Heart left ventricle (tissue), 16 donors: Measurements from ENCODE around the gene REPIN1. TPM values are rescaled to one million over a fixed set of nuclear protein-coding genes. Genes with fewer than 3 reads are reported as not detected.

Source experiments
- ATAC-seq, 4 donors: fragments of 200-7000 bp; cut with Tn5 transposase; one replicate each; pipeline ENCODE4 v1.9.1; 2020 to 2022; ENCODE audit warnings: moderate library complexity in 4 of 4, mild to moderate bottlenecking in 3 of 4, moderate number of reproducible peaks in 1 of 4
- DNase-seq, 5 donors: peaks; one replicate each; pipeline ENCODE4 v3.0.0-alpha.2; 2020
- H3K27ac ChIP-seq, 12 donors: fragments of 200-600 bp; sonication (generic) in 4 of 12; one replicate each; pipeline versions ENCODE4 v1.5.0 to v1.8.0; 2016 to 2022; ENCODE audit warnings: mild to moderate bottlenecking in 2 of 12
- H3K27me3 ChIP-seq, 9 donors: fragments of 200-600 bp; sonication (generic) in 2 of 9; one replicate each; pipeline versions ENCODE4 v1.5.1 to v1.8.0; 2016 to 2022; ENCODE audit warnings: mild to moderate bottlenecking in 3 of 9
- H3K36me3 ChIP-seq, 9 donors: fragments of 200-600 bp; sonication (generic) in 2 of 9; one replicate each; pipeline versions ENCODE4 v1.5.0 to v1.8.0; 2018 to 2022; ENCODE audit warnings: mild to moderate bottlenecking in 2 of 9
- H3K4me1 ChIP-seq, 12 donors: fragments of 200-600 bp; sonication (generic) in 4 of 12; one replicate each; pipeline versions ENCODE4 v1.5.0 to v1.8.0; 2016 to 2022; ENCODE audit warnings: mild to moderate bottlenecking in 3 of 12
- H3K4me3 ChIP-seq, 12 donors: fragments of 200-600 bp; sonication (generic) in 4 of 12; one replicate each; pipeline versions ENCODE4 v1.5.0 to v1.8.0; 2017 to 2022; ENCODE audit warnings: mild to moderate bottlenecking in 9 of 12, moderate library complexity in 4 of 12
- H3K9me3 ChIP-seq, 12 donors: fragments of 200-600 bp; sonication (generic) in 4 of 12; one replicate each; pipeline versions ENCODE4 v1.5.0 to v1.8.0; 2016 to 2022; ENCODE audit warnings: mild to moderate bottlenecking in 1 of 12
- POLR2A ChIP-seq, 2 donors: fragments of 450-650 bp; IDR thresholded peaks; one replicate each; pipeline ENCODE4 v1.6.1; 2017; ENCODE audit warnings: antibody characterized with exemption in 2 of 2, mild to moderate bottlenecking in 2 of 2, moderate library complexity in 2 of 2
- WGBS, 4 donors: extraction: QIAGEN DNeasy Blood & Tissue Kit in 2 of 4; methylation state at CpG; one replicate each; pipeline versions ENCODE4 v1.1.5 to v1.1.7; 2013 to 2018; 5-methylcytosine and 5-hydroxymethylcytosine counted together
- intact Hi-C, 10 donors: fragments of 100-400 bp; cut with DNase I; formaldehyde crosslinking; loops; one replicate each; pipeline versions ENCODE4 v1.11.1 to v1.14.2; 2022
- polyA plus RNA-seq, 2 donors: library from polyadenylated mRNA; stranded (reverse); fragments of 200-250 nt; gene quantifications; one replicate each; pipeline ENCODE4 v1.2.3, GENCODE V29; 2013
- total RNA-seq, 9 donors: library from RNA; depleted of rRNA in 2 of 9; stranded (reverse); fragments of >200 nt in 2 of 9; fragmentation: NEBNext Ultra II Directional in 3 of 9; extraction: Animal tissue kit (Norgen Biotek cat#: 25700) in 3 of 9; gene quantifications; one replicate each; pipeline versions ENCODE4 v1.1.0 to v1.2.4, GENCODE V29; 2016 to 2023
- TF ChIP-seq, protein P1 (sequence below), 12 donors: fragments of 200-600 bp; sonication (generic) in 4 of 12; IDR thresholded peaks; one replicate each; pipeline versions ENCODE4 v1.5.0 to v1.8.0; 2018 to 2022; ENCODE audit warnings: antibody characterized with exemption in 12 of 12, mild to moderate bottlenecking in 5 of 12
- donor health status: ischemic (EF 13 %, LVEDD 7.1; RV severe dilation, severe dysfunction).
- donor health status: healthy with polysubstance abuse.
- donor health status: DM: no; HTN: yes; CAD: no.
- donor health status: DM: no; HTN: no; CAD: no.
- donor health status: ischemic (EF 25% LVEDD 6.9; RV normal size, moderate dysfunction).
- donor health status: ischemic (EF 25% LVEDD 5.7; RV mildly dilated, moderate dysfunction).
- donor health status: healthy.
- donor health status: DM: yes; HTN: yes; CAD: no.
- donor health status: ischemic (EF 35%, LVEDD 5.7; RV mildly dilated, moderate dysfunction).
- donor health status: nonischemic (EF 11% LVEDD 7.7; RV severe dilation, severe dysfunction).
- donor health status: DM: yes; HTN: yes; CAD: no.
- donor health status: PGD.
- donor health status: ischemic (EF 29% LVEDD 5.4; RV normal size, mild dysfunction).
- donor health status: nonischemic (EF 23%, LVEDD 6.1; RV moderate dilation, normal function).

REPIN1 gene
- total and polyA plus RNA-seq, 11 donors: 49.8 to 141 (median 98.4) TPM

DNA sequence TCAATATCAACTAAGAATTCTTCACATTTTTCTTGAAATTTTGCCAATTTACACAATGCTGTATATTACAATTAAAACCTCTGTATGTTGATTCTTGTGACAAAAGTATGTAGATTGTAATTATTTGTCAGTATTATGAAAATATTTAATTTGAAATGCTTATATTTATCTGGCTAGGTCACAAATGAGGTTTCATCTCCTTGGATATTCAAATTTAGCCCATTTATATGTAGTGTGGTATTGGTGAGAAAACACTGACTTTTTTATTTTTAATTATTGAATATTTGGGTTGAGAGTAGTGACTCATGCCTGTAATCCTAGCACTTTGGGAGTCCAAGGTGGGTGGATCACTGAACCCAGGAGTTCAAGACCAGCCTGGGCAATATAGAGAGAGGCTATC lies 24.3 kb upstream of the REPIN1 start:
- Histone ChIP-seq H3K9me3 (peaks cover 0 to 10% (median 2%) of the 10 kb centered on the region in 12 donors), H3K27ac (no peak overlapping the region), H3K27me3 (peaks cover 0 to 42% (median 7%) of the 10 kb centered on the region in 9 donors), H3K36me3 (no peaks in the 10 kb centered on the region), H3K4me1 (peaks cover 0 to 27% (median 12%) of the 10 kb centered on the region in 12 donors), H3K4me3 (no peak overlapping the region)
- DNase-seq: no peak
- TF ChIP-seq, protein P1, sequence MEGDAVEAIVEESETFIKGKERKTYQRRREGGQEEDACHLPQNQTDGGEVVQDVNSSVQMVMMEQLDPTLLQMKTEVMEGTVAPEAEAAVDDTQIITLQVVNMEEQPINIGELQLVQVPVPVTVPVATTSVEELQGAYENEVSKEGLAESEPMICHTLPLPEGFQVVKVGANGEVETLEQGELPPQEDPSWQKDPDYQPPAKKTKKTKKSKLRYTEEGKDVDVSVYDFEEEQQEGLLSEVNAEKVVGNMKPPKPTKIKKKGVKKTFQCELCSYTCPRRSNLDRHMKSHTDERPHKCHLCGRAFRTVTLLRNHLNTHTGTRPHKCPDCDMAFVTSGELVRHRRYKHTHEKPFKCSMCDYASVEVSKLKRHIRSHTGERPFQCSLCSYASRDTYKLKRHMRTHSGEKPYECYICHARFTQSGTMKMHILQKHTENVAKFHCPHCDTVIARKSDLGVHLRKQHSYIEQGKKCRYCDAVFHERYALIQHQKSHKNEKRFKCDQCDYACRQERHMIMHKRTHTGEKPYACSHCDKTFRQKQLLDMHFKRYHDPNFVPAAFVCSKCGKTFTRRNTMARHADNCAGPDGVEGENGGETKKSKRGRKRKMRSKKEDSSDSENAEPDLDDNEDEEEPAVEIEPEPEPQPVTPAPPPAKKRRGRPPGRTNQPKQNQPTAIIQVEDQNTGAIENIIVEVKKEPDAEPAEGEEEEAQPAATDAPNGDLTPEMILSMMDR (IDR thresholded peaks at IDR 0.05): no peak
- TF ChIP-seq POLR2A (IDR thresholded peaks at IDR 0.05): no peak
- ATAC-seq: no peak
- intact Hi-C loops: no loop called here

DNA sequence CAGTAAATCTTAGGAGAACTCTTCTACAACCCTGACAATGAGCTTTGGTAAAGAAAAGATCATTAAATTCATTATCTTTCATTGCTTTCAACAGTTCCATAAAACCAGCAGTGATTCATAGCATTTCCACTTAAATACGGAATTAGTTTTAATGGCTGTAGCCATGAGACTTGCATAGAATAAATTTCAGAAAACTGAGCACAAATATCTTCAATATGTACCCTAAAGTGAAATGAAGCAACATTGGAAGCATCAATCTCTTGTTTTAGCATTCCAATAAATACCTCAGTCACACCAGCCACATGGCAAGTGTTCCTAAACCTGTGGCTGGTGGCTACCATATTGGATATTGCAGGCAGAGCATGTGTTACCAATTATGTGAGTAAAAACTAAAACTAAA lies 23.6 kb upstream of the REPIN1 start:
- Histone ChIP-seq H3K36me3 (no peaks in the 10 kb centered on the region), H3K27ac (no peak overlapping the region), H3K27me3 (peaks cover 0 to 42% (median 7%) of the 10 kb centered on the region in 9 donors), H3K4me1 (peaks cover 0 to 20% (median 7%) of the 10 kb centered on the region in 12 donors), H3K4me3 (no peak overlapping the region), H3K9me3 (peaks cover 0 to 10% (median 2%) of the 10 kb centered on the region in 12 donors)
- no peak for ATAC-seq
- intact Hi-C loops: no loop called here
- DNase-seq: no peak
- 74 to 88% (median 86%) methylated on average over 1 of the region's 1 CpG for WGBS, 4 donors
- TF ChIP-seq POLR2A (IDR thresholded peaks at IDR 0.05): no peak
- TF ChIP-seq, protein P1 (IDR thresholded peaks at IDR 0.05): no peak

DNA sequence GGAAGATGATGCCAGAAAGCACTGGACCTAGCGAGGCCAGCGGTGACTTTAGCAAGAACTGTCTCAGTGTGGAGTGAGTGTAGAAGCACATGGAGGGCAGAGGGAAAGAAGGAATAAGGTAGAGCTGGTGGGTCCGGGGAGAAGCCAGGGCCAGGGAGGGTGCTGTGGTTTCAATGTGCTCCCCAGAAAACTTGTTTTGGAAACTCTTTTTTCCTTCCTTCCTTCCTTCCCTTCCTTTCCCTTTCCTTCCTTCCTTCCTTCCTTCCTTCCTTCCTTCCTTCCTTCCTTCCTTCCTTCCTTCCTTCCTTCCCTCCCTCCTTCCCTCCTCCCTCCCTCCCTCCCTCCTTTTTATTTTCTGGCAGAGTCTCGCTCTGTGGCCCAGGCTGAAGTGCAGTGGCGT lies 21.7 kb upstream of the REPIN1 start:
- Histone ChIP-seq H3K4me3 (no peak overlapping the region), H3K4me1 (peaks cover 0 to 2% (median 0%) of the 10 kb centered on the region in 12 donors), H3K36me3 (no peaks in the 10 kb centered on the region), H3K9me3 (peaks cover 0 to 10% (median 2%) of the 10 kb centered on the region in 12 donors), H3K27ac (no peak overlapping the region), H3K27me3 (peaks cover 0 to 23% (median 0%) of the 10 kb centered on the region in 9 donors)
- no peak for ATAC-seq
- intact Hi-C loops: no loop called here
- no peak for TF ChIP-seq POLR2A (IDR thresholded peaks at IDR 0.05)
- TF ChIP-seq, protein P1 (IDR thresholded peaks at IDR 0.05): no peak
- 90 to 94% (median 93%) methylated on average over 5 of the region's 5 CpGs for WGBS, 4 donors
- no peak for DNase-seq

DNA sequence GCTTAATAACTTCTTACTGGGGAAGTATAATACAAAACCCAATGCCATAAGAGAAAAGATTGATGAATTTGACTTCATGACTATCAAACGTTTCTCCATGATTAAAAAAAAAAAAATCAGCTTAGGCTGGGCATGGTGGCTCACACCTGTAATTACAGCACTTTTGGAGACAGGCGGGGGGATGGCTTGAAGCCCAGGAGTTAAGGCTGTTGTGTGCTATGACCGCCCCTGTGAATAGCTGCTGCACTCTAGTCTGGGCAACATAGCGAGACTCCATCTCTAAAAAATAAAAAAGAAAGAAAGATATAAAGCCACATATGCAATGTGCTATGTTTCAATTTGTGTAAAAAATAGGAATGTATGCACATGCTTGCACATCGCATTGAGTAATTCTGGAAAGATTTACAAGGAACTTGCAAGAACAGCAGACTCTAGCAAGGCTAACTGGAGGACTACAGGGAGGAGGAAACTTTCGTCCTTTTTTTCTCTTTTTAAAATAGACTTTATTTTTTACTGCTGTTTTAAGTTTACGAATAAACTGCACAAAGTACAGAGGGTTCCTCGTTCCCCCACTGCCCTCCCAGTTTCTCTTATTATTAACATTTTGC lies 16.9 kb upstream of the REPIN1 start:
- DNase-seq (no peak), ATAC-seq (no peak)
- Histone ChIP-seq H3K4me1 (peaks cover 0 to 2% (median 0%) of the 10 kb centered on the region in 12 donors), H3K36me3 (no peaks in the 10 kb centered on the region), H3K27me3 (peaks cover 0 to 6% (median 0%) of the 10 kb centered on the region in 9 donors), H3K27ac (no peak overlapping the region), H3K4me3 (no peak overlapping the region), H3K9me3 (no peaks in the 10 kb centered on the region)
- no peak for TF ChIP-seq POLR2A (IDR thresholded peaks at IDR 0.05)
- TF ChIP-seq, protein P1 (IDR thresholded peaks at IDR 0.05): no peak
- intact Hi-C loops: loop anchor here in 1 of 10 donors (10.0 kb wide), 1 partner anchor 423 kb away; no protein-coding TSS in a partner anchor
- 76 to 81% (median 78%) methylated on average over 8 of the region's 8 CpGs for WGBS, 4 donors
